Stimulated activated CD8-positive, alpha-beta memory T cell treated with anti-CD3 and anti-CD28 coated beads, Interleukin-2, amount 100 ng/mL, for 48 hours (primary cell): Measurements from ENCODE around the gene ABCA1.

Experiments
- DNase-seq, 2 donors: peaks; one replicate each; pipeline ENCODE4 v3.0.0-alpha.2; 2020; ENCODE audit warnings: low read depth in 2 of 2

The ABCA1 gene

GRCh38 chr9:104844710-104845109, 83.2 kb downstream of the ABCA1 start:
- DNase-seq, result no peak

- no peak for DNase-seq
Measured at GRCh38 chr9:104843644-104844240, 84.2 kb downstream of the ABCA1 start.

- no peak for DNase-seq
Measured at GRCh38 chr9:104842698-104843097, 85.3 kb downstream of the ABCA1 start.

- DNase-seq, result no peak
Measured at GRCh38 chr9:104841601-104842141, 86.3 kb downstream of the ABCA1 start.

- no peak for DNase-seq
Measured at GRCh38 chr9:104838958-104839357, 89.0 kb downstream of the ABCA1 start.

DNA sequence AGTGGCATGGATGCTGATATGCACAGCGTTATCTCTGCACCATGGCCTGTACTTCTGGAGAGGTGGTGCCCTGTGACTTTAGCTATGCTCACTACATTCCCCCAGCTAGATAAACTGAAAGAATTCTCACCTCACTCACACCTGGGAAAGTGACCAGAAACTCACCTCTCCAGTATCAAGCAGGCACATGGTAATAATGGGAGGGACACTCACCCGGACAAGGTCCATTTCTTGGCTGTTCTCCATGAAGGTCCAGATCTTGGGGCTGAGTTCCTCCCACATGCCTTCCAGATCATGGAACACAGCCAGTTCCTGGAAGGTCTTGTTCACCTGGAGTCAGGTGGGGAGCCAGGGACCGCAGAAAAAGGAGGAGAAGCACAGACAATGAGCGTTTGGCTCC, 91.2 kb downstream of the ABCA1 start:
- DNase-seq, result no peak

GRCh38 chr9:104836235-104836634, 91.7 kb downstream of the ABCA1 start:
- no peak for DNase-seq

GRCh38 chr9:104835161-104835560, 92.8 kb downstream of the ABCA1 start:
- DNase-seq, result no peak

- no peak for DNase-seq
Measured at GRCh38 chr9:104833696-104834095, 94.3 kb downstream of the ABCA1 start.

DNA sequence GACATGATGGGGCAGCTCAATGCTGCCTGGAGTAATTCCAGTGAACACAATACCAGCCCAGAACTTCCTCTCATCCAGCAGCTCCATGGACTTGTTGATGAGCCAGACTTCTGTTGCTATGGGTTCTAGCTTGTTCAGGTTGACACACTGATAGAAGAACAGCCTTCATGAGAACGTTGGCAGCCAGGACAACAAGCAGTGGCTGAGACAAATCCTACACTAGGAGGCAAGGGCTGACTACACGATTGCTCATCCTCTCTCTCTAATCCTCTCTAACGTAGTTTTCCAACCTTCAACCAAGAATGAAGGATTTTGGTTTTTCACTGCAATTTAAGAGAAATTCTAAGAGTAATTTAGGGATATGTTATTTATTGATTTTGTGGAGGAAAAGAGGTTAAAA, 96.3 kb downstream of the ABCA1 start:
- DNase-seq, result no peak

DNA sequence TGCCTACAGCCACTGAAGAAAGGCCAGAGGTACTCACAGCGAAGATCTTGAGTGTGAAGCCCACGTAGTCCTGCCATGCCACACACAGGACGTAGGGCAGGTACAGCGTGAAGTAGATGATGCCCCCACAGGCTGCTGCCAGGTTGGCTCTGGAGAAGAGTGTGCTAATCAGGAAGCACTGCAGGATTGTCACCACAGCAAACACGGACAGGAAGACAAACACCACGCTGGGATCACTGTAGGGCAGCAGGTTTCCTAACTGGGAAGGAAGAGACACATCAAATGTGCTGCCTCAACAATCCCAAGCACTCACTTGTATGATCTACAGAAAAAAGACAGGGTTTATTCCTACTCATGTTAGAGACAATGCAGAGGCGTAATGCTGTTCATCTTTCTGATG, 101.0 kb downstream of the ABCA1 start:
- DNase-seq, result no peak

DNA sequence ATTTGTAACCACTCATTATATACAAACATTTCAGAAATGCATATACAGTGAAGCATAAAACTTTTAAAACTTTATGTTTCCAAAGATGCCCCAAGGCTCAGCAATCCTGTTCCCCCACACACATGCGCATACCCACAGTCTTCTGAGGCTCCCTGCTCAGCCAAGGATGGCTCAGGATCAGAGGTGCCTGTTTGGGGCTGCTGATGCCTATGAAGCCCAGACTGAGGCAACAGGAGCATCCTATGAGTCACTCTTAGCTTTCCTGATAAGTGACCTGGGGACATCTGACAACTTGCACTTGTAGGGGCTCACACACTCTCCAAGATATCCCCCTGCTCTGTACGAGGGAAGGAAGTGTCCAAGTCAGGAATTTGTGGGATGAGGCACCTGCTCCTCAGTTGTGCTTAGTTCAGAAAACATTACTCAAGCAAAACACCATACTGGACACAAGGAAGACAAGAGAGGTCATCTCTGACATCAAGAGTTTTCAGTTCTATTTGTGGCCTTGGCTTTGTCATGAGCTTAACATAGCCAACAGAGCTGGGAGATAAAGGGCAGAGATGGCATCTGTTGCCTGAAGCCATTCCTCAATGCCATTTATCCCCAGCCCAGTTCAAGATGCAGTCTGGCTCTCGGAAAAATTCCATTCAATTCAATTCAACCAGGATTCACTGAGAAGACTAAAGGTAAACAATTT, 101.7 kb downstream of the ABCA1 start:
- no peak for DNase-seq

- no peak for DNase-seq
Measured at GRCh38 chr9:104820336-104820735, 107.6 kb downstream of the ABCA1 start.

DNA sequence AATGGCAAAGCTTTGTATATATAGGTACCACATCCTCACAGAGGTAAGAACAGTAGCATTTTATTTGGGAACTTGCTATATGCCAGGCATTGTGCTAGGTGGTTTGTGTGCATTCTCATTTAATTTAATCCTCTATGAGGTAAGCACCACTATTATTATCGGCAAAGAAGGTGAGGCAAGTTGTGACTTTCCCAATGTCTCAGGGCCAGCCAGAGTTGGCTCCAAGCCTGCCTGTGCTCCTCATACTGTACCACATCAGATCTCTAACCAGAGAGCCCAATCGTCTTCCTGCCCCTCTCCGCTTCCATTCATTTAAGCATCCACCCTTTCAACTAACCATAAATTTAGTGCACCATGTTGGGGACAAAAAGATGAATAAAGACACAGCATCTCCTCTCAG, 108.9 kb downstream of the ABCA1 start:
- DNase-seq, result no peak

GRCh38 chr9:104817437-104817836, 110.5 kb downstream of the ABCA1 start:
- no peak for DNase-seq

- no peak for DNase-seq
Measured at GRCh38 chr9:104815851-104816565, 111.9 kb downstream of the ABCA1 start.

DNA sequence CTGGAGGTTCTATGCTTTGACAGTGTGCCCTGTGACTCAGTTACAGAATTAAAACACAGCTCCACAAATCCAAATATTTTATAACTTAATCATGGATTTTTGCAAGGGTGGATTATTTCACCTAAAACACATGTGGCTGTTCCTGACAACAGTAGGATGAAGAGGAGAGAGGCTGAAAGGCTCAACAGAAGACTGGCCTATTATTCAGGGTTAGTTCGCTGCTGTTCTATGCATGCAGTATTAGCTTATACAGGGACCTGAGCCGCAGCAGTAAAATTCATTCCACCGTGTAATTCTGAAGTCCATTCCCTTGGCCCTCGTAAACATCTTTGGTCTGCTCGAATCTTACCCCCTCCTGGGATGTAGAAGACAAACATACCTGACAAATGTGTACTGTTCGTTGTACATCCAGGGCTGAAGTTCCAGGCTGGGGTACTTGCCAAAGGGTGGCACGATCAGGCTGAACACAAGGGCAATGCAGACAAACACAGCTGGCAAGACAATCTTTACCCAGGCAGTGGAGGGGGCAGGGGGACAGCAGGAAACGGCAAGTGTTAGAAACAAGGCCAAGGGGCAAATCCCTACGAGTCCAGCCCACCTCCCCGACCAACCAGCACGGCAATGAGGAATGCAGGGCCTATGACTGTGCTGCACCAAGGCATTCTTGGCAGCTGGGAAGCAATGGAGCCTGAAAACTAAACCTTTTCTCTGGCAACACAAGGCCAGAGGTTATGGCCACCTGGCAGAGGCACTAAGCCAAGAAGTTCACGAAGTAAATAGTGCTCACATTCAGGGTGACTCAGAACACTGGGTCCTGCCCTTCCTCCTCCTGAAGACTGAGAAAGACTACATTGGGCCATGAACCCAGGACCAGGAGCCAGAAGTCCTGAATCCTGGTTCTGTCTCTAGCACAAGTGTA, 117.3 kb downstream of the ABCA1 start:
- DNase-seq, result no peak

- no peak for DNase-seq
Measured at GRCh38 chr9:104808035-104808614, 119.8 kb downstream of the ABCA1 start.

- DNase-seq, result no peak
Measured at GRCh38 chr9:104805441-104805840, 122.5 kb downstream of the ABCA1 start.

DNA sequence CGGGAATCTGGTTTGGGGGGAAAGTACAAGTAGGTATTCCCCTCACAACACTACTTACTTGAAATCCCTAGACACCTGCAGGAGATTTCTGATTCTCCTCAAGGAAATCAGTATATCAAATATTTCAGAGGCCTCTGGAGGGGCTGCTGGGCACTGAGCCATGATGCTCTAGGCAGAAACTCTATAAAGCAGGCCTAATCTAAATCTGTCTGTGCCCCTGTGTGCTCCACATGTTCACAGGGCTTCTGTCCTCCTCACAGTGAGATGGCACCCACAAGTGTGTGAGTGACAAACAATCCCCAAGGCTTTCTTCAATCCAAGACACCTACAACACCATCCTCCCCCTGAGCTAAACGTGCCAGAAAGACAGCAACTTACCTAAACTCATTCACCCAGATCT, 125.0 kb downstream of the ABCA1 start:
- no peak for DNase-seq

- DNase-seq, result no peak
Measured at GRCh38 chr9:104802110-104802509, 125.8 kb downstream of the ABCA1 start.
